C4-2B (cell line): ENCODE measurements around the gene LDLRAD3.
A peak's percentile ranks its signal among the peaks of the same experiment; 100 is the strongest.

ENCODE experiments used
- H3K27ac ChIP-seq: fragments of 450-650 bp; 2 replicates; pipeline ENCODE4 v1.5.1; 2017
- CTCF ChIP-seq: fragments of 450-650 bp; conservative IDR thresholded peaks from 2 replicates; pipeline ENCODE4 v1.5.1; 2017; ENCODE audit warnings: mild to moderate bottlenecking
- ZFX ChIP-seq: fragments of 450-650 bp; IDR thresholded peaks from 2 replicates; pipeline ENCODE4 v1.6.1; 2017

LDLRAD3 gene

DNA sequence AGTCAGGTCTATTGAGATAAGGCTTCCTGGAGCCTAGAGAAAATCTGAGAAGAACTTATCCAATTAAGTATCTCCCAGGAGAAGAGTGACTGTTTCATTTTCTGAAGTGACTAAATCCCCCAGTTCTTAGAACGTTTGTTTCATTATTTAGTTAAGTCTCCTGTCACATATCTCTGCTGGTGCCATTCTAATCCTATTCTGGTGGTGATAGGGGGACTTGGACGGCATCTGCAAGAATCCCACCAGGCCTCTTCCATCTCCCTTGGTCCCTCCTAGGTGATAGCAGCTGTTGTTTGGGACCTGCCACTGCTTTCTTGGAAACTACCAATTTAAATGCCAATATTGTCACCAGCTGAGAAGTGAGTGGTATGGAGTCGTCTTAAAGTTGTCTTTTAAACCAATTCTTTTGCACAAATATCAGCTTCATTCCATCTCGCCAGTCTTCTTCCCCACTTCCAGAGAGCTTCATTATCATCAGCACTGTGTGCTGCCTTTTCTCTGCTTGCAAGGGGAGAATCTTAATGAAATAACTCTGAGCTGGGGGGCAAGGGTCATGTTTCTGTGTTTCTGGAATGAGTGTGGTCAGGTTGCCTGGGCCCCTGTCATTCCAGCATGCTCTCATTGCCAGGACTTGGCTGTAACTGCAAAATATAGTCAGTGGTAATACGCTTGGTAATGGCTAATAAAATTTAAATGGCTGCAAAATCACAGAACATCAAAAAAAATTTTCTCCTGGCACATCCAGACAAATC, 104.8 kb downstream of the LDLRAD3 start:
- TF ChIP-seq ZFX (no peak), CTCF (no peak)
- no peak overlapping the region for H3K27ac ChIP-seq

- TF ChIP-seq CTCF, result no peak
- no peak for TF ChIP-seq ZFX
- H3K27ac ChIP-seq, result no peak overlapping the region
These were observed 107.6 kb downstream of the LDLRAD3 start for GRCh38 chr11:36051235-36052144.

- TF ChIP-seq ZFX, result no peak
- no peak for TF ChIP-seq CTCF
These were observed 109.4 kb downstream of the LDLRAD3 start for GRCh38 chr11:36053281-36053680.

GRCh38 chr11:36053862-36054261, 110.0 kb downstream of the LDLRAD3 start:
- H3K27ac ChIP-seq, result no peak overlapping the region
- TF ChIP-seq CTCF (no peak), ZFX (no peak)

More at GRCh38 chr11:36053281-36053680, 109.4 kb downstream of the LDLRAD3 start:
- H3K27ac ChIP-seq, result no peak overlapping the region

GRCh38 chr11:36054628-36055027, 110.8 kb downstream of the LDLRAD3 start:
- no peak for TF ChIP-seq ZFX
- no peak for TF ChIP-seq CTCF
- no peak overlapping the region for H3K27ac ChIP-seq

DNA sequence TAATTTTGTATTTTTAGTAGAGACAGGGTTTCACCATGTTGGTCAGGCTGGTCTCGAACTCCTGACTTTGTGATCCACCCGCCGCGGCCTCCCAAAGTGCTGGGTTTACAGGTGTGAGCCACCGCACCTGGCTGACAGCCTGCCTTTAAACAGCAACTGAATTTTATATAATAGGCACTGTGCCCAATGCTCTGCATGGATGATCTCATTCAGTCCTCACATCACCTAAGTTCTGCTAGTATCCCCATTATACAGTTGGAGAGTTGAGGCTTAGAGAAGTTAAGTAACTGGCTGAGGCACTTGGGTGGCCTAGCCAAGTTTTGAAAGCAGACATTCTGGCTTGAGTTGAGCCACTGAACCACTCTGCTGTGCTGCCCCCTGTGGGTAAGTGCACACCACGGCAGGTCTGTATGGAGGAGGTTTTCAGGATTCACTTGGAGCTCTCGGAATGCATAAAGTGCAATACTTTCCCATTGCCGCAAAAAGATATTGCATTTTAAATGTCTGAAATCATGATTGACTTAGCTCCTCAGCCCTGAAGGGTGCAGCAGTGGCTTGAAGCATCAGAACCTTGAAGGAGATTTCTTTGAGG, 112.4 kb downstream of the LDLRAD3 start:
- no peak overlapping the region for H3K27ac ChIP-seq

More for the DNA sequence above, 112.4 kb downstream of the LDLRAD3 start:
- no peak for TF ChIP-seq ZFX
- TF ChIP-seq CTCF, result peak; percentile 80
